Naive thymus-derived CD8-positive, alpha-beta T cell (primary cell): ENCODE results near the gene WAC. TPM values are rescaled to one million over a fixed set of nuclear protein-coding genes. Genes with fewer than 3 reads are reported as not detected.
"Not testable (repeated sequence)": the region's sequence is repeated elsewhere in the genome, so short reads cannot be mapped to it uniquely, and the experiment has no call there.

Experiments used
- ATAC-seq, 2 donors: fragments of 150-1000 bp; cut with Tn5 transposase in 1 of 2; sonication (Bioruptor Pico), chemical (Tn5 transposase) in 1 of 2; 1 replicate in 1 of 2; 2 replicates in 1 of 2; pipeline ENCODE4 v1.10.0; 2021; ENCODE audit warnings: mild to moderate bottlenecking in 2 of 2, moderate library complexity in 2 of 2
- POLR2A ChIA-PET: fragments of 350-600 bp; sonication (Branson Sonifier 250); formaldehyde crosslinking; loops from one replicate; lab custom pipeline; 2021; ENCODE audit warnings: antibody characterized with exemption; lab: Charles Lee
- DNase-seq, 10 donors: peaks; one replicate each; pipeline versions ENCODE4 v3.0.0 to v3.0.0-alpha.2; 2020 to 2022
- H3K27ac Mint-ChIP-seq, 10 donors: one replicate each; pipeline ENCODE4 v1.8.0; 2020 to 2022; ENCODE audit warnings: mild to moderate bottlenecking in 10 of 10, mixed read lengths in 10 of 10, moderate library complexity in 4 of 10, inconsistent platforms in 1 of 10
- H3K27me3 Mint-ChIP-seq, 5 donors: one replicate each; pipeline ENCODE4 v1.8.0; 2021 to 2022; ENCODE audit warnings: mixed read lengths in 5 of 5
- H3K36me3 Mint-ChIP-seq, 3 donors: one replicate each; pipeline ENCODE4 v1.8.0; 2020 to 2022; ENCODE audit warnings: mixed read lengths in 3 of 3, mild to moderate bottlenecking in 2 of 3, inconsistent platforms in 1 of 3
- H3K4me1 Mint-ChIP-seq, 4 donors: one replicate each; pipeline ENCODE4 v1.8.0; 2021 to 2022; ENCODE audit warnings: mixed read lengths in 4 of 4
- H3K4me3 Mint-ChIP-seq, 10 donors: one replicate each; pipeline ENCODE4 v1.8.0; 2020 to 2022; ENCODE audit warnings: mild to moderate bottlenecking in 10 of 10, mixed read lengths in 10 of 10, moderate library complexity in 6 of 10, inconsistent platforms in 1 of 10
- H3K9me3 Mint-ChIP-seq, 9 donors: one replicate each; pipeline ENCODE4 v1.8.0; 2020 to 2022; ENCODE audit warnings: mixed read lengths in 9 of 9, mild to moderate bottlenecking in 3 of 9, inconsistent platforms in 1 of 9, moderate library complexity in 1 of 9
- polyA plus RNA-seq, 3 donors: library from polyadenylated mRNA; unstranded; fragments of 300-500 nt; fragmentation: Illumina TruSeq; gene quantifications; one replicate each; pipeline ENCODE4 v1.2.3, GENCODE V29; 2021
- total RNA-seq, 8 experiments: library from RNA in 2 of 8; stranded (reverse) in 2 of 8; gene quantifications; one replicate each; pipeline ENCODE4 v1.2.3 and lab custom pipeline; 2021 to 2026

Gene WAC
- total RNA-seq, result 100 to 1,000 TPM; 206 to 213 TPM
- polyA plus RNA-seq, result 100 to 1,000 TPM in 1 of 3 donors, 10 to 100 TPM in 2; 84.2 to 108 (median 92.2) TPM
- total RNA-seq (lab: John Stamatoyannopoulos, UW), result 194 to 320 (median 244) reads per million in 6 experiments

- POLR2A ChIA-PET, result interaction anchor here (0.6 to 1.8 kb wide), 20 partner anchors 9 to 1431 kb away, joined by 3 to 9 read pairs (median 4); partner anchors contain the start of genes MASTL, MPP7, RAB18 and YME1L1
- H3K4me3 Mint-ChIP-seq, result peak within 1 kb of the TSS; percentile 95 to 100 (median 98)
Measured at GRCh38 chr10:28532337-28533185, at the start of gene WAC. WAC (plus strand) TSS chr10:28533118; CDS start chr10:28533580, 462 bp downstream.

DNA sequence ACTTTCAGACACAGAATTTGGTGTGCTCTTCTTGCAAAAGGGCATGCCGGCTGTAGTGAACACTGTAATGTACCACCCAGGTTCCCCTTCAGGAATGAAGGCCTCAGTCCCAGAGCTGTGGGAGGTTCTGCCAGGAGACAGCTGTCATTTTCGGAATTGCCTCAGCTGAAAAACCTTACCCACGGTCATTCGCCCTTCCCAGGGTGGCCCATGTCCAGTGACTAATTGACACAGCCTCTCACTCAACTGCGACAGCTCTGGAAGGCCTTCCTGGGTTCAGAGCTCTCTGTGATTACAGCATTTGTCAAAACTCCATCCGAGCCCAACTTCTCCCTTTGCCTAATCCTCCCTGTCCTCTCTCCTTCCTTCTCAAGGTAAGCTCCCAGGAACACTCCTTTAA is 43.7 kb upstream of the WAC start:
- Mint-ChIP-seq H3K4me3 (no peak overlapping the region), H3K27ac (peak overlapping the region in 1 of 10 donors; percentile 72), H3K27me3 (peaks cover 1 to 14% (median 10%) of the 10 kb centered on the region in 5 donors), H3K4me1 (peaks cover 2 to 13% (median 8%) of the 10 kb centered on the region in 4 donors), H3K9me3 (peaks cover 0 to 3% (median 0%) of the 10 kb centered on the region in 9 donors), H3K36me3 (peaks cover 0 to 9% (median 4%) of the 10 kb centered on the region in 3 donors)
- POLR2A ChIA-PET, result no interaction called here
- ATAC-seq (no peak), DNase-seq (no peak)

More at GRCh38 chr10:28532337-28533185, at the start of gene WAC:
- Mint-ChIP-seq H3K9me3 (peaks cover 0 to 2% (median 0%) of the 10 kb centered on the region in 9 donors), H3K27me3 (peaks cover 0 to 2% (median 0%) of the 10 kb centered on the region in 5 donors), H3K27ac (peak within 1 kb of the TSS; percentile 99 to 100 (median 100)), H3K36me3 (peaks cover 0 to 31% (median 15%) of the 10 kb centered on the region in 3 donors), H3K4me1 (peaks cover 30 to 78% (median 69%) of the 10 kb centered on the region in 4 donors)
- DNase-seq, result peak; percentile 92 to 100 (median 97)
- peak; percentile 78 to 80 for ATAC-seq

DNA sequence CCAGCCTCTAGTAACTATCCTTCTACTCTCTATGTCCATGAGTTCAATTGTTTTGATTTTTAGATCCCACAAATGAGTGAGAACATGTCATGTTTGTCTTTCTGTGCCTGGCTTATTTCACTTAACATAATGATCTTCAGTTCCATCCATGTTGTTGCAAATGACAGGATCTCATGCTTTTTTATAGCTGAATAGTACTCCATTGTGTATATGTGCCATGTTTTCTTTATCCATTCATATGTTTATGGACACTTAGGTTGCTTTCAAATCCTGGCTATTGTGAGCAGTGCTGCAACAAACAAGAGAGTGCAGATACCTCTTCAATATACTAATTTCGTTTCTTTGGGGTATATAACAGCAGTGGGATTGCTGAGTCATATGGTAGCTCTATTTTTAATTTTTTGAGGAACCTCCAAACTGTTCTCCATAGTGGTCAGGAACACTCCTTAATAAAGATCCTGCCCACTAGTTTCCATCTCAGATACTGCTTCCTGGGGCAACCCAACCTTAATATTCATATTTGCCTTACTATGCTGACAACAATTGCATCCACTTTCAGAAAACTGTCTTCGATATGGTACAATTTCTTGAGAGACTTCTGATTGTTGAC is 42.6 kb upstream of the WAC start:
- H3K36me3 Mint-ChIP-seq, DNase-seq, POLR2A ChIA-PET, ATAC-seq, H3K27ac Mint-ChIP-seq, H3K4me3 Mint-ChIP-seq, H3K9me3 Mint-ChIP-seq: not testable (repeated sequence)
- Mint-ChIP-seq H3K4me1 (peaks cover 5 to 13% (median 8%) of the 10 kb centered on the region in 4 donors), H3K27me3 (peaks cover 1 to 15% (median 10%) of the 10 kb centered on the region in 5 donors)

- peaks cover 0 to 9% (median 4%) of the 10 kb centered on the region in 3 donors for H3K36me3 Mint-ChIP-seq
- H3K27ac Mint-ChIP-seq, result no peak overlapping the region
- POLR2A ChIA-PET, result interaction anchor here (0.5 kb wide), 1 partner anchor 19 kb away, joined by 3 read pairs; no protein-coding TSS in a partner anchor
- peaks cover 0 to 3% (median 0%) of the 10 kb centered on the region in 9 donors for H3K9me3 Mint-ChIP-seq
- no peak overlapping the region for H3K4me3 Mint-ChIP-seq
- peaks cover 1 to 15% (median 10%) of the 10 kb centered on the region in 5 donors for H3K27me3 Mint-ChIP-seq
- ATAC-seq (no peak), DNase-seq (no peak)
- peaks cover 2 to 5% (median 3%) of the 10 kb centered on the region in 4 donors for H3K4me1 Mint-ChIP-seq
Measured at GRCh38 chr10:28492116-28492920, 40.6 kb upstream of the WAC start.

DNA sequence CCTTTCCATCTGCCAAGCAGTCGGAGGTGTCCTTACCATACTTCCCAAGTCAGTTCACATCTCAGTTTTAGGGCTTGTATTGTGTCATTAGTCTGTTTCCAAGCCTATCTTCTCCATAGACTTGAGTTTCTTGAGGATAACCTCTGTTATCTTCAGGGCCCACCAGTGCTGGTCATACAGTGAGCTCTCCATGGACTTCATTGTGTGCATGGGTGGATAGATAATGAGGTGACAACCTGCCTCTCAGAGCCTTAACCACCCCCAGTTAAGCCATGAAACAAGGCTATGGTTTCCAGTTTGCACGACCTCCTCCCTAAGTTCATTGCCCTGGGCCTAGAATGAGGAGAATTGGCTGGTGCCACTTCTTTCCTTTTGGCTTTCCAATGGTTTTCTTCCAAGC is 38.5 kb upstream of the WAC start:
- Mint-ChIP-seq H3K9me3 (peaks cover 0 to 3% (median 0%) of the 10 kb centered on the region in 9 donors), H3K27ac (no peak overlapping the region), H3K27me3 (peaks cover 0 to 11% (median 5%) of the 10 kb centered on the region in 5 donors), H3K36me3 (peaks cover 0 to 5% (median 3%) of the 10 kb centered on the region in 3 donors), H3K4me3 (no peak overlapping the region), H3K4me1 (peaks cover 0 to 5% (median 2%) of the 10 kb centered on the region in 4 donors)
- ATAC-seq (no peak), DNase-seq (no peak)
- POLR2A ChIA-PET, result no interaction called here

GRCh38 chr10:28495084-28495483 is 37.8 kb upstream of the WAC start:
- Mint-ChIP-seq H3K27me3 (peaks cover 0 to 9% (median 4%) of the 10 kb centered on the region in 5 donors), H3K27ac (no peak overlapping the region), H3K4me1 (peaks cover 0 to 5% (median 2%) of the 10 kb centered on the region in 4 donors), H3K9me3 (peaks cover 0 to 3% (median 0%) of the 10 kb centered on the region in 9 donors), H3K4me3 (no peak overlapping the region), H3K36me3 (peaks cover 0 to 4% (median 3%) of the 10 kb centered on the region in 3 donors)
- POLR2A ChIA-PET, result no interaction called here
- no peak for ATAC-seq
- no peak for DNase-seq

- Mint-ChIP-seq H3K9me3 (peaks cover 0 to 2% (median 0%) of the 10 kb centered on the region in 9 donors), H3K27me3 (peaks cover 0 to 6% (median 0%) of the 10 kb centered on the region in 5 donors), H3K4me3 (no peak overlapping the region), H3K36me3 (no peaks in the 10 kb centered on the region), H3K27ac (no peak overlapping the region), H3K4me1 (peaks cover 0 to 5% (median 2%) of the 10 kb centered on the region in 4 donors)
- POLR2A ChIA-PET, result no interaction called here
- ATAC-seq (no peak), DNase-seq (no peak)
Measured at GRCh38 chr10:28496017-28496416, 36.9 kb upstream of the WAC start.

DNA sequence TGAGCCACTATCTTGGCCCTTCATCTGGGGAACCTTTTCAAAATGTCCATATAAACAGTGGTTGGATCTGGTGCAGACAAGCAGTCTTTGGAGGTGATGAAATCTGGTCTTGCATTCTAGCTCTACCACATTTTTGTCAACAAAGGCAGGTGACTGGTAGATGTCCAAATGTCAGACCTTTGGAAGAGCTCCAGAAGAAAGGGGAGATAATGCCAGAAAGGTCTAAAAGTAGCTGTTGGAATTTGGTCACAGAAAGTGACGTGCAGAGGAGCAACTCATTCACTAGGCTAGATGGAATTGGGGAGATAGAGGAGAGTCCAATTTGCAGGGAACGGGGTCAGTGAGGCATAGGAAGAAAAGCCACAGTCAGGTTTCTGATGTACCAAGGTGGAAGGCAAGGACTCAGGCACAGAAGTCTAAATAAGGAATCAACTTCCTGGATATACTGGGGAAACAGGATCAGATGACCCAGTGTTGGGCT is 36.4 kb upstream of the WAC start:
- H3K36me3 Mint-ChIP-seq, result no peaks in the 10 kb centered on the region
- H3K4me1 Mint-ChIP-seq, result peaks cover 0 to 5% (median 1%) of the 10 kb centered on the region in 4 donors
- DNase-seq (no peak), ATAC-seq (no peak)
- peaks cover 0 to 4% (median 0%) of the 10 kb centered on the region in 5 donors for H3K27me3 Mint-ChIP-seq
- H3K4me3 Mint-ChIP-seq, result no peak overlapping the region
- POLR2A ChIA-PET, result no interaction called here
- no peak overlapping the region for H3K27ac Mint-ChIP-seq
- peaks cover 0 to 2% (median 0%) of the 10 kb centered on the region in 9 donors for H3K9me3 Mint-ChIP-seq

DNA sequence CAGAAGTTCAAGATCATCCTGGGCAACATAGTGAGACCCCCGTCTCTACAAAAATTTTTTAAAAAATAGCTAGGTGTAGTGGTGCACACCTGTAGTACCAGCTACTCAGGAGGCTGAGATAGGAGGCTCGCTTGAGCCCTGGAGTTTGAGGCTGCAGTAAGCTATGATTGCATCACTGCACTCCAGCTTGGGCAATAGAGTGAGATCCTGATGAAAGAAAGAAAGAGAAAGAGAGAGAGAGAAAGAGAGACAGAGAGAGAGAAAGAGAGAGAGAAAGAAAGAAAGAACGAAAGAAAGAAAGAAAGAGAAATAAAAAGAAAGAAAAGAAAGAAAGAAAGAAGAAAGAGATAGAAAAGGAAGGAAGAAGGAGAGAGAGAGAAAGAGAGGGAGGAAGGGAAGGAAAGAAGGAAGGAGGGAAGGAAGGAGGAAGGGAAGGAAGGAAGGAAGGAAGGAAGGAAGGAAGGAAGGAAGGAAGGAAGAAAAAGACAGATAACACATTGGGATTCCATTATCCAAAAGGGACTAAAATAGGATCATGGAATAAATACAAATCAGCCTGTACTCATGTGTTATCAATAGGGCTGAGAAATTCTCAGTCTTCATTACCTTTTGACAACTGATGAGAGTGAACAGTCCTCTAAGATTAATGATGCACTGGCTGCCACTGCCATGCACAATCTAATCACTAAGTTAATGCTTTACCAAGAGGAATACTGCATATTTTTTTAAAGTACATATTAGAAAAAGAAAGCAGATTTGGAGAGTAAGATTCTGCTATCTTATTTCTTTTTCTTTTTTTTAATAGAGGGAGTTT is 35.4 kb upstream of the WAC start:
- DNase-seq (no peak), ATAC-seq (no peak)
- Mint-ChIP-seq H3K4me1 (peaks cover 0 to 5% (median 4%) of the 10 kb centered on the region in 4 donors), H3K27ac (no peak overlapping the region), H3K36me3 (no peaks in the 10 kb centered on the region), H3K27me3 (peaks cover 0 to 4% (median 0%) of the 10 kb centered on the region in 5 donors), H3K4me3 (no peak overlapping the region), H3K9me3 (peaks cover 0 to 2% (median 0%) of the 10 kb centered on the region in 9 donors)
- POLR2A ChIA-PET, result no interaction called here

GRCh38 chr10:28500203-28500602 is 32.7 kb upstream of the WAC start:
- ATAC-seq, H3K9me3 Mint-ChIP-seq, H3K36me3 Mint-ChIP-seq, DNase-seq, POLR2A ChIA-PET, H3K4me1 Mint-ChIP-seq, H3K27me3 Mint-ChIP-seq, H3K4me3 Mint-ChIP-seq: not testable (repeated sequence)
- peak overlapping the region in 1 of 10 donors; percentile 18 for H3K27ac Mint-ChIP-seq

- H3K4me3 Mint-ChIP-seq, result peak overlapping the region in 4 of 10 donors; percentile 2 to 76 (median 58)
- ATAC-seq (no peak), DNase-seq (no peak)
- peaks cover 0 to 3% (median 2%) of the 10 kb centered on the region in 4 donors for H3K4me1 Mint-ChIP-seq
- POLR2A ChIA-PET, result interaction anchor here (1.1 kb wide), 1 partner anchor 29 kb away, joined by 3 read pairs; no protein-coding TSS in a partner anchor
- no peaks in the 10 kb centered on the region for H3K9me3 Mint-ChIP-seq
- peaks cover 0 to 2% (median 0%) of the 10 kb centered on the region in 3 donors for H3K36me3 Mint-ChIP-seq
- H3K27me3 Mint-ChIP-seq, result peaks cover 0 to 4% (median 0%) of the 10 kb centered on the region in 5 donors
- no peak overlapping the region for H3K27ac Mint-ChIP-seq
Measured at GRCh38 chr10:28503114-28503513, 29.8 kb upstream of the WAC start.
